Hepatocyte (in vitro differentiated cells): ENCODE results near the gene HOTAIR.

Experiments
- CTCF ChIP-seq: fragments of 200-600 bp; sonication (generic); IDR thresholded peaks from 2 replicates; pipeline ENCODE4 v1.5.1; 2016; ENCODE audit warnings: antibody characterized with exemption, mild to moderate bottlenecking; ENCODE audit not compliant: poor library complexity
- EZH2phosphoT487 ChIP-seq: fragments of 200-600 bp; sonication (generic); IDR thresholded peaks from one replicate; pipeline ENCODE4 v1.6.1; 2018; ENCODE audit warnings: antibody characterized with exemption, mild to moderate bottlenecking, low read depth, moderate library complexity; ENCODE audit not compliant: unreplicated experiment, severe bottlenecking

DNA sequence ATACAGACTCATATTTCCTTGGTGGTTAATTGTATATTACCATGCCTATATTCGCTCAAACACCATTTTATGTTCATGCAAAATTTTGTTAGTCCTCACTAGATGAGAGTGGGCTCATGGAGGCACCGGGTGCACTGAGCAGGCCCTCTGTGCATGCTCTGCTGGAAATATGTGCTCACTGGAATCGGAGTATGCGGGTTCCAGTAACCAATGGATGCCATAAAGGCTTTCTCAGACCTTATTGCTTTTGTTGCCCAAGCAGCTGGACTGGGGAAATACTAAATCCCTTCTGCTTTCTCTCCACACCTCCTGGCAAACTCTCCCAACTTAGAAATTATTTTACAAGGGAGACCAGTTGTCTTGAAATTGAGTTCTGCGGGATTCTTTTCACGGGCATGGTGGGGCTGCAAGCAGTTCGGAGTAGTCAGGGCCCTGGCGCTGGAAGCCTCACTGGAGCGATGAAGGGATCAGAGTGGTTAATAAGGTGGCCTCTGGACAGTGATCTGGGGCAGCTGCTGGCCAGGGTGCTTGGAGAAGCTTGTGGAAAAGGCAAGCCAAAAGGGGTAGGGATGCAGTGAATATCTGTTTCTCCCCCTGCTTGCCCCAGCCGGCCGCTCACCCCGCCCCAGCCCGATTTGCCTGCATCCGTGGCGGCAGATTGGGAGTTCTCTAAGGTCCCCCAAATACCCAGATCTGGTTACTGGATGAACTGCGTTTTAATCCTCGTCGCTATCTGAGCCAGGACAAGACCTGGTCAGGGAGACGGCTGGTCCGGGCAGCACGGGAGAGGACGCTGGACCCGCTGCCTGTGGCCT, 46.0 kb upstream of the HOTAIR start:
- no peak for TF ChIP-seq CTCF
- TF ChIP-seq EZH2phosphoT487 = peak; percentile 18
